Inflammatory macrophage (primary cell): ENCODE measurements around the gene VLDLR.

Source experiments
- DNase-seq, 2 donors: peaks; one replicate each; pipeline ENCODE4 v3.0.0-alpha.2; 2020 to 2022

Gene VLDLR

GRCh38 chr9:2622461-2623287 lies 1.1 kb downstream of the VLDLR start:
- DNase-seq, result no peak

GRCh38 chr9:2623288-2624050 lies 1.9 kb downstream of the VLDLR start:
- no peak for DNase-seq

- DNase-seq, result no peak
These were observed 2.6 kb downstream of the VLDLR start for GRCh38 chr9:2624051-2624682.

GRCh38 chr9:2625427-2625826 lies 3.8 kb downstream of the VLDLR start:
- no peak for DNase-seq

GRCh38 chr9:2628919-2629318 lies 7.3 kb downstream of the VLDLR start:
- no peak for DNase-seq

GRCh38 chr9:2630158-2630557 lies 8.6 kb downstream of the VLDLR start:
- no peak for DNase-seq

- no peak for DNase-seq
These were observed 9.7 kb downstream of the VLDLR start for GRCh38 chr9:2631263-2631662.

GRCh38 chr9:2634153-2634552 lies 12.6 kb downstream of the VLDLR start:
- DNase-seq, result no peak

GRCh38 chr9:2634818-2635217 lies 13.2 kb downstream of the VLDLR start:
- DNase-seq, result no peak

- no peak for DNase-seq
These were observed 14.3 kb downstream of the VLDLR start for GRCh38 chr9:2635922-2636321.

- no peak for DNase-seq
These were observed 15.8 kb downstream of the VLDLR start for GRCh38 chr9:2637390-2637789.

GRCh38 chr9:2638871-2639673 lies 17.5 kb downstream of the VLDLR start:
- no peak for DNase-seq

GRCh38 chr9:2639786-2640185 lies 18.2 kb downstream of the VLDLR start:
- DNase-seq, result no peak

- no peak for DNase-seq
These were observed 19.0 kb downstream of the VLDLR start for GRCh38 chr9:2640570-2640969.

GRCh38 chr9:2641033-2641432 lies 19.4 kb downstream of the VLDLR start:
- DNase-seq, result no peak

GRCh38 chr9:2642068-2642467 lies 20.5 kb downstream of the VLDLR start:
- no peak for DNase-seq

- no peak for DNase-seq
These were observed 24.0 kb downstream of the VLDLR start for GRCh38 chr9:2645569-2645968.

- peak in 1 of 2 donors; percentile 1 for DNase-seq
These were observed 33.9 kb downstream of the VLDLR start for GRCh38 chr9:2655411-2655901.

GRCh38 chr9:2657427-2657826 lies 35.8 kb downstream of the VLDLR start:
- peak; percentile 52 to 66 for DNase-seq

- DNase-seq, result no peak
These were observed 40.9 kb downstream of the VLDLR start for GRCh38 chr9:2662496-2662895.

- DNase-seq, result no peak
These were observed 42.0 kb downstream of the VLDLR start for GRCh38 chr9:2663461-2664173.
